HCT116 (cell line): Measurements from ENCODE around the gene CDH4.

Experiments
- CEBPB ChIP-seq: IDR thresholded peaks from 2 replicates; pipeline ENCODE4 v1.6.1; 2012; ENCODE audit warnings: low read depth
- CTCF ChIP-seq, 3 experiments: fragments of 200-600 bp in 1 of 3; sonication (generic) in 1 of 3; IDR thresholded peaks in 2 of 3; conservative IDR thresholded peaks in 1 of 3; 2 replicates each; pipeline ENCODE4 v1.5.1; 2012 to 2017; ENCODE audit warnings: low read depth in 2 of 3, low read length in 2 of 3, antibody characterized with exemption in 1 of 3, borderline replicate concordance in 1 of 3, control low read depth in 1 of 3, mild to moderate bottlenecking in 1 of 3, mixed read lengths in 1 of 3, mixed run types in 1 of 3, moderate library complexity in 1 of 3; ENCODE audit not compliant: insufficient read depth in 1 of 3
- EZH2 ChIP-seq: fragments of 200-600 bp; sonication (generic); IDR thresholded peaks from 2 replicates; pipeline ENCODE4 v1.6.1; 2017; ENCODE audit warnings: antibody characterized with exemption, mixed run types
- MAX ChIP-seq: IDR thresholded peaks from 2 replicates; pipeline ENCODE4 v1.6.1; 2012
- POLR2A ChIP-seq: IDR thresholded peaks from 2 replicates; pipeline ENCODE4 v1.7.0; 2011; ENCODE audit warnings: borderline replicate concordance; ENCODE audit not compliant: insufficient read depth, insufficient read length; ENCODE audit errors: extremely low read depth
- POLR2AphosphoS5 ChIP-seq: IDR thresholded peaks from 2 replicates; pipeline ENCODE4 v1.6.1; 2011; ENCODE audit warnings: mild to moderate bottlenecking, low read depth, low read length, moderate library complexity
- YY1 ChIP-seq: IDR thresholded peaks from 2 replicates; pipeline ENCODE4 v1.6.1; 2011; ENCODE audit warnings: low read length, low read depth, moderate library complexity, mild to moderate bottlenecking; ENCODE audit not compliant: insufficient replicate concordance; ENCODE audit errors: extremely low read depth
- ZBTB33 ChIP-seq: IDR thresholded peaks from 2 replicates; pipeline ENCODE4 v1.6.1; 2011; ENCODE audit warnings: mild to moderate bottlenecking, low read length, moderate library complexity; ENCODE audit not compliant: insufficient replicate concordance; ENCODE audit errors: extremely low read depth

GRCh38 chr20:61315319-61315718 is 63.3 kb downstream of the CDH4 start:
- TF ChIP-seq CTCF (IDR thresholded peaks at IDR 0.05 in 2 of 3, conservative IDR thresholded peaks at IDR 0.05 in 1 of 3; ENCODE audit: borderline replicate concordance in 1 of 3, insufficient read depth in 1 of 3, low read depth in 2 of 3, low read length in 2 of 3) (no peak), POLR2A (no peak), CEBPB (no peak), POLR2AphosphoS5 (no peak), YY1 (no peak), MAX (no peak), ZBTB33 (no peak), EZH2 (no peak)
